Mesothelial cell of epicardium (in vitro differentiated cells): ENCODE measurements around the gene ATP23. TPM values are rescaled to one million over a fixed set of nuclear protein-coding genes. Genes with fewer than 3 reads are reported as not detected.

Experiments
- DNase-seq, 2 experiments: peaks; one replicate each; pipeline ENCODE4 v3.0.0; 2021; ENCODE audit warnings: low spot score in 2 of 2; ENCODE audit not compliant: unreplicated experiment in 2 of 2
- H3K27ac Mint-ChIP-seq: 2 replicates; pipeline ENCODE4 v1.8.0; 2021; ENCODE audit warnings: mixed read lengths
- H3K27me3 Mint-ChIP-seq: 2 replicates; pipeline ENCODE4 v1.8.0; 2021; ENCODE audit warnings: low read depth, mixed read lengths
- H3K36me3 Mint-ChIP-seq: 2 replicates; pipeline ENCODE4 v1.8.0; 2021; ENCODE audit warnings: mixed read lengths
- H3K4me1 Mint-ChIP-seq: 2 replicates; pipeline ENCODE4 v1.8.0; 2021; ENCODE audit warnings: mixed read lengths
- H3K4me3 Mint-ChIP-seq: 2 replicates; pipeline ENCODE4 v1.8.0; 2021; ENCODE audit warnings: mild to moderate bottlenecking, moderate library complexity, mixed read lengths
- H3K9me3 Mint-ChIP-seq: 2 replicates; pipeline ENCODE4 v1.8.0; 2021; ENCODE audit warnings: mixed read lengths
- total RNA-seq: library from RNA; stranded (reverse); gene quantifications from 3 replicates; pipeline ENCODE4 v1.2.1, GENCODE V29; 2021
- TF ChIP-seq, protein P1 (sequence below): fragments of 200-600 bp; sonication (generic); IDR thresholded peaks from one replicate; pipeline ENCODE4 v1.5.0; 2021; ENCODE audit warnings: antibody characterized with exemption; ENCODE audit not compliant: unreplicated experiment

Gene ATP23
- total RNA-seq, 1 donor from 2014 or later, result 5.5 TPM

- H3K27ac Mint-ChIP-seq, result peak overlapping the region; percentile 100
- peak overlapping the region; percentile 62 for H3K4me3 Mint-ChIP-seq
- TF ChIP-seq, protein P1, sequence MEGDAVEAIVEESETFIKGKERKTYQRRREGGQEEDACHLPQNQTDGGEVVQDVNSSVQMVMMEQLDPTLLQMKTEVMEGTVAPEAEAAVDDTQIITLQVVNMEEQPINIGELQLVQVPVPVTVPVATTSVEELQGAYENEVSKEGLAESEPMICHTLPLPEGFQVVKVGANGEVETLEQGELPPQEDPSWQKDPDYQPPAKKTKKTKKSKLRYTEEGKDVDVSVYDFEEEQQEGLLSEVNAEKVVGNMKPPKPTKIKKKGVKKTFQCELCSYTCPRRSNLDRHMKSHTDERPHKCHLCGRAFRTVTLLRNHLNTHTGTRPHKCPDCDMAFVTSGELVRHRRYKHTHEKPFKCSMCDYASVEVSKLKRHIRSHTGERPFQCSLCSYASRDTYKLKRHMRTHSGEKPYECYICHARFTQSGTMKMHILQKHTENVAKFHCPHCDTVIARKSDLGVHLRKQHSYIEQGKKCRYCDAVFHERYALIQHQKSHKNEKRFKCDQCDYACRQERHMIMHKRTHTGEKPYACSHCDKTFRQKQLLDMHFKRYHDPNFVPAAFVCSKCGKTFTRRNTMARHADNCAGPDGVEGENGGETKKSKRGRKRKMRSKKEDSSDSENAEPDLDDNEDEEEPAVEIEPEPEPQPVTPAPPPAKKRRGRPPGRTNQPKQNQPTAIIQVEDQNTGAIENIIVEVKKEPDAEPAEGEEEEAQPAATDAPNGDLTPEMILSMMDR, result no peak
- H3K27me3 Mint-ChIP-seq, result no peaks in the 10 kb centered on the region
- no peaks in the 10 kb centered on the region for H3K9me3 Mint-ChIP-seq
- peaks cover 76% of the 10 kb centered on the region for H3K4me1 Mint-ChIP-seq
- DNase-seq, result no peak
- H3K36me3 Mint-ChIP-seq, result no peaks in the 10 kb centered on the region
These were observed 45.8 kb upstream of the ATP23 start for GRCh38 chr12:57895389-57896114.

DNA sequence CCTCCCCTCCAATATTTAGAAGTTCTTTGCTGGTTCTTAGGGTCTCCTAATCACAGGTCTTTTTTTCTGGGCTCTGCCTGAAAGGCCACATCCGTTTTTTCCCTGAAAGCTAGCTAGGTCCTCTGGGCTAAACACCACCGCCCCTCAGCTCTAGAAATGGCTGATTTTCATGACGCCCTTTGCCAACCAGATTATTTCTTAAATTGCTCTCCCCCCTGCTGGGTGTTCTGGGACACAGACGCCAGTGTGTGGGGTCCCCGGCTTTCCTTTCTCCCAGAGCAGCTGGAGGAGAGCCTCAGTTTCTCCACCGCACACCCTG is 45.3 kb upstream of the ATP23 start:
- peaks cover 72% of the 10 kb centered on the region for H3K4me1 Mint-ChIP-seq
- peak overlapping the region; percentile 100 for H3K27ac Mint-ChIP-seq

GRCh38 chr12:57896434-57897201 is 44.7 kb upstream of the ATP23 start:
- no peaks in the 10 kb centered on the region for H3K9me3 Mint-ChIP-seq
- H3K36me3 Mint-ChIP-seq, result no peaks in the 10 kb centered on the region
- peak; percentile 49 to 67 for DNase-seq
- no peaks in the 10 kb centered on the region for H3K27me3 Mint-ChIP-seq
- H3K4me3 Mint-ChIP-seq, result peak overlapping the region; percentile 79
- TF ChIP-seq, protein P1, result no peak
- peak overlapping the region; percentile 100 for H3K27ac Mint-ChIP-seq
- H3K4me1 Mint-ChIP-seq, result peaks cover 70% of the 10 kb centered on the region

More for the DNA sequence above, 45.3 kb upstream of the ATP23 start:
- TF ChIP-seq, protein P1, result no peak
- no peaks in the 10 kb centered on the region for H3K9me3 Mint-ChIP-seq
- no peaks in the 10 kb centered on the region for H3K36me3 Mint-ChIP-seq
- peak overlapping the region; percentile 62 for H3K4me3 Mint-ChIP-seq
- H3K27me3 Mint-ChIP-seq, result no peaks in the 10 kb centered on the region
- no peak for DNase-seq

GRCh38 chr12:57897286-57897974 is 43.9 kb upstream of the ATP23 start:
- peak overlapping the region; percentile 98 for H3K27ac Mint-ChIP-seq
- H3K4me1 Mint-ChIP-seq, result peaks cover 62% of the 10 kb centered on the region
- H3K9me3 Mint-ChIP-seq, result no peaks in the 10 kb centered on the region
- H3K4me3 Mint-ChIP-seq, result peak overlapping the region; percentile 79
- no peaks in the 10 kb centered on the region for H3K36me3 Mint-ChIP-seq
- no peaks in the 10 kb centered on the region for H3K27me3 Mint-ChIP-seq
- no peak for DNase-seq
- TF ChIP-seq, protein P1, result no peak

DNA sequence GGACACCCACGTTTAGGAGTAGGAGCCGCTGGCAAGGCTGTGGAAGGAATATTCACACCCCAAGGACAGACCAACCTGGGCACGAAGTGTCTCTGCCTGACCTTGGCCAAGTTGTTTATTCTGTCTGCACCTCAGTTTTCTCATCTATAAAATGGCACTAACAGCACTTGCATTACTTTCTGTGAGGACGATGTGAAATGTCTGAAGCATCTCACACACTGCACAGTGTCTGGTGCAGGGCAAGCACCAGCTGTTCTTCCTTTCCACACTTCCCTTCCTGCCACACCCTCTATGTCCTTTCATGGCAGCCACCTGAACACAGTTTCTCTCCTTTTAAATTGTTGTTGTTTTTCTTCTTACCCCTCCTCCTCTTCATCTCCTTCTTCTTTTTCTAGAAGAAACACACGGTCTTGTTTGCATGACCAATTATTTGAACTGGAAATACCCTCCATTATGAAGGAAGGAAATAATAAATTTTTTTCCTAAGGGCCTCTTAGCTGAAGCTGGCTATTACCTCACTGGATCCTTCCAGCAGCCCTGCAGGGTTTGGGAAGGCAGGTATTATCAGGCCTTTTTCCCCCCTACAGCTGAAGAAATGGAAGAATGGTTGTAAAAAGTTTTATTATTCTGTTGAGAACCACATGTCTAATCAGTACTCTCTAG is 42.9 kb upstream of the ATP23 start:
- Mint-ChIP-seq H3K27ac (peak overlapping the region; percentile 98), H3K36me3 (no peaks in the 10 kb centered on the region)

More for the DNA sequence above, 42.9 kb upstream of the ATP23 start:
- H3K9me3 Mint-ChIP-seq, result no peaks in the 10 kb centered on the region
- peaks cover 54% of the 10 kb centered on the region for H3K4me1 Mint-ChIP-seq
- DNase-seq, result no peak
- TF ChIP-seq, protein P1, result no peak
- no peaks in the 10 kb centered on the region for H3K27me3 Mint-ChIP-seq
- peak overlapping the region; percentile 11 for H3K4me3 Mint-ChIP-seq
